Hepatocyte (in vitro differentiated cells): ENCODE results near the gene ZEB1. TPM values are rescaled to one million over a fixed set of nuclear protein-coding genes. Genes with fewer than 3 reads are reported as not detected.

ENCODE experiments used
- DNase-seq: peaks from one replicate; pipeline ENCODE4 v3.0.0-alpha.2; 2016; ENCODE audit warnings: low spot score
- H2AFZ ChIP-seq: fragments of 200-600 bp; sonication (generic); 2 replicates; pipeline ENCODE4 v1.6.0; 2016; ENCODE audit warnings: antibody characterized with exemption, mild to moderate bottlenecking
- H3K27ac ChIP-seq: fragments of 200-600 bp; sonication (generic); 2 replicates; pipeline ENCODE4 v1.5.1; 2016; ENCODE audit warnings: mild to moderate bottlenecking
- H3K27me3 ChIP-seq: fragments of 200-600 bp; sonication (generic); 2 replicates; pipeline ENCODE4 v1.6.1; 2016
- H3K36me3 ChIP-seq: fragments of 200-600 bp; sonication (generic); replicated peaks from 2 replicates; pipeline ENCODE4 v1.5.1; 2016; ENCODE audit warnings: low read depth; ENCODE audit not compliant: insufficient read depth
- H3K4me1 ChIP-seq: fragments of 200-600 bp; sonication (generic); 2 replicates; pipeline ENCODE4 v1.5.1; 2016; ENCODE audit warnings: mild to moderate bottlenecking, moderate library complexity; ENCODE audit not compliant: insufficient read depth
- H3K4me2 ChIP-seq: fragments of 200-600 bp; sonication (generic); 2 replicates; pipeline ENCODE4 v1.6.0; 2016
- H3K4me3 ChIP-seq: fragments of 200-600 bp; sonication (generic); 2 replicates; pipeline ENCODE4 v1.5.1; 2016; ENCODE audit warnings: mild to moderate bottlenecking
- H3K79me2 ChIP-seq: fragments of 200-600 bp; sonication (generic); 2 replicates; pipeline ENCODE4 v1.6.0; 2017; ENCODE audit warnings: mild to moderate bottlenecking
- H3K9me2 ChIP-seq: fragments of 200-600 bp; sonication (generic); replicated peaks from 2 replicates; pipeline ENCODE4 v1.6.0; 2017; ENCODE audit warnings: mild to moderate bottlenecking; ENCODE audit not compliant: insufficient read depth
- H3K9me3 ChIP-seq: fragments of 200-600 bp; sonication (generic); 2 replicates; pipeline ENCODE4 v1.5.1; 2016; ENCODE audit warnings: low read depth, mild to moderate bottlenecking
- H4K20me1 ChIP-seq: fragments of 200-600 bp; sonication (generic); 2 replicates; pipeline ENCODE4 v1.6.0; 2016; ENCODE audit warnings: mild to moderate bottlenecking; ENCODE audit not compliant: insufficient read depth, poor library complexity, severe bottlenecking
- EZH2 ChIP-seq: fragments of 200-600 bp; sonication (generic); IDR thresholded peaks from 2 replicates; pipeline ENCODE4 v1.6.1; 2016; ENCODE audit warnings: antibody characterized with exemption, mild to moderate bottlenecking, borderline replicate concordance
- EZH2phosphoT487 ChIP-seq: fragments of 200-600 bp; sonication (generic); IDR thresholded peaks from one replicate; pipeline ENCODE4 v1.6.1; 2018; ENCODE audit warnings: antibody characterized with exemption, mild to moderate bottlenecking, low read depth, moderate library complexity; ENCODE audit not compliant: unreplicated experiment, severe bottlenecking
- WGBS: methylation state at CpG from one replicate; pipeline ENCODE4 v1.1.6; 2016; ENCODE audit warnings: low lambda C conversion rate; ENCODE audit errors: missing lambda C conversion rate; 5-methylcytosine and 5-hydroxymethylcytosine counted together
- polyA plus RNA-seq: library from polyadenylated mRNA; unstranded; fragments of >200 nt; fragmentation: Nextera tagmentation; extraction: Ambion mirVana; gene quantifications from 2 replicates; pipeline ENCODE4 v1.2.1, GENCODE V29; 2016
- total RNA-seq: library from RNA; depleted of rRNA; stranded (reverse); fragments of >200 nt; gene quantifications from 2 replicates; pipeline ENCODE4 v1.2.3, GENCODE V29; 2014
- TF ChIP-seq, protein P1 (sequence below): fragments of 200-600 bp; sonication (generic); IDR thresholded peaks from 2 replicates; pipeline ENCODE4 v1.5.1; 2016; ENCODE audit warnings: antibody characterized with exemption, mild to moderate bottlenecking; ENCODE audit not compliant: poor library complexity

The ZEB1 gene
- total and polyA plus RNA-seq, 2 experiments from 2014 or later: 13.6 to 14.3 TPM

GRCh38 chr10:31345886-31346285 lies 26.9 kb downstream of the ZEB1 start:
- no peaks in the 10 kb centered on the region for H3K9me3 ChIP-seq
- no peaks in the 10 kb centered on the region for H3K9me2 ChIP-seq
- TF ChIP-seq, protein P1, sequence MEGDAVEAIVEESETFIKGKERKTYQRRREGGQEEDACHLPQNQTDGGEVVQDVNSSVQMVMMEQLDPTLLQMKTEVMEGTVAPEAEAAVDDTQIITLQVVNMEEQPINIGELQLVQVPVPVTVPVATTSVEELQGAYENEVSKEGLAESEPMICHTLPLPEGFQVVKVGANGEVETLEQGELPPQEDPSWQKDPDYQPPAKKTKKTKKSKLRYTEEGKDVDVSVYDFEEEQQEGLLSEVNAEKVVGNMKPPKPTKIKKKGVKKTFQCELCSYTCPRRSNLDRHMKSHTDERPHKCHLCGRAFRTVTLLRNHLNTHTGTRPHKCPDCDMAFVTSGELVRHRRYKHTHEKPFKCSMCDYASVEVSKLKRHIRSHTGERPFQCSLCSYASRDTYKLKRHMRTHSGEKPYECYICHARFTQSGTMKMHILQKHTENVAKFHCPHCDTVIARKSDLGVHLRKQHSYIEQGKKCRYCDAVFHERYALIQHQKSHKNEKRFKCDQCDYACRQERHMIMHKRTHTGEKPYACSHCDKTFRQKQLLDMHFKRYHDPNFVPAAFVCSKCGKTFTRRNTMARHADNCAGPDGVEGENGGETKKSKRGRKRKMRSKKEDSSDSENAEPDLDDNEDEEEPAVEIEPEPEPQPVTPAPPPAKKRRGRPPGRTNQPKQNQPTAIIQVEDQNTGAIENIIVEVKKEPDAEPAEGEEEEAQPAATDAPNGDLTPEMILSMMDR: no peak
- TF ChIP-seq EZH2phosphoT487: no peak
- no peak for TF ChIP-seq EZH2
- no peak overlapping the region for H3K4me2 ChIP-seq
- no peaks in the 10 kb centered on the region for H3K4me1 ChIP-seq
- no peak overlapping the region for H3K4me3 ChIP-seq
- peaks cover 33% of the 10 kb centered on the region for H3K79me2 ChIP-seq
- H4K20me1 ChIP-seq: no peaks in the 10 kb centered on the region
- H3K27me3 ChIP-seq: no peaks in the 10 kb centered on the region
- no peak for DNase-seq
- H3K27ac ChIP-seq: no peak overlapping the region
- 60% methylated on average over 1 of the region's 1 CpG for WGBS
- no peak overlapping the region for H2AFZ ChIP-seq
- H3K36me3 ChIP-seq: no peaks in the 10 kb centered on the region

GRCh38 chr10:31346953-31347352 lies 27.9 kb downstream of the ZEB1 start:
- WGBS: 72% methylated on average over 1 of the region's 1 CpG

GRCh38 chr10:31347705-31348104 lies 28.7 kb downstream of the ZEB1 start:
- no peaks in the 10 kb centered on the region for H3K36me3 ChIP-seq
- no peaks in the 10 kb centered on the region for H3K9me2 ChIP-seq
- H3K9me3 ChIP-seq: no peaks in the 10 kb centered on the region
- TF ChIP-seq EZH2: no peak
- no peak for TF ChIP-seq EZH2phosphoT487
- TF ChIP-seq, protein P1: no peak
- no peak overlapping the region for H3K27ac ChIP-seq
- DNase-seq: no peak
- H3K27me3 ChIP-seq: no peaks in the 10 kb centered on the region
- H2AFZ ChIP-seq: no peak overlapping the region
- H3K4me2 ChIP-seq: no peak overlapping the region
- H3K4me3 ChIP-seq: no peak overlapping the region
- no peaks in the 10 kb centered on the region for H4K20me1 ChIP-seq
- H3K4me1 ChIP-seq: no peaks in the 10 kb centered on the region
- peaks cover 29% of the 10 kb centered on the region for H3K79me2 ChIP-seq

More at GRCh38 chr10:31346953-31347352, 27.9 kb downstream of the ZEB1 start:
- H3K79me2 ChIP-seq: peaks cover 27% of the 10 kb centered on the region
- H3K9me2 ChIP-seq: no peaks in the 10 kb centered on the region
- H3K27me3 ChIP-seq: no peaks in the 10 kb centered on the region
- no peak overlapping the region for H3K4me2 ChIP-seq
- DNase-seq: no peak
- H3K4me1 ChIP-seq: no peaks in the 10 kb centered on the region
- no peak overlapping the region for H3K4me3 ChIP-seq
- H3K36me3 ChIP-seq: no peaks in the 10 kb centered on the region
- H4K20me1 ChIP-seq: no peaks in the 10 kb centered on the region
- no peaks in the 10 kb centered on the region for H3K9me3 ChIP-seq
- H3K27ac ChIP-seq: no peak overlapping the region
- TF ChIP-seq, protein P1: no peak
- no peak for TF ChIP-seq EZH2phosphoT487
- H2AFZ ChIP-seq: no peak overlapping the region

DNA sequence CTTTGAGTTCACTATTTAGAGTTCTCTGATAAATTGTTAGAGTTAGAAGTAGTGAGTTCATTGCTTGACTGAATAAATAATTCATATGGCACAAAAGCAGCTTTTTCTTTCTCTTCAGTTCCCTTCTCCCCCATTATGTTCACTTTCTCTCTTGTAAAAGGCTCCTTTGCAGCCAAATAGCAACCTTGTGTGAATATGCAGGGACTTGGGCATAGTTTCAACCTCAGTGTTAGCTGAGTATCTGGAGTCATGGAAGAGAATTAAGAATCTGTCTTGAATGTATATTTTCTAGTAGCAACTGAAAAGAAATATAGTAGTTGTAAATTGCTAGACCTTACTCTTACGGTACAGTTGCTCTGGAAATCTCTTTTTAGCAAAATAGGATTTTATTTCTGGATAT lies 31.9 kb downstream of the ZEB1 start:
- Histone ChIP-seq H3K9me3 (no peaks in the 10 kb centered on the region), H3K4me3 (no peak overlapping the region), H3K9me2 (no peaks in the 10 kb centered on the region), H3K27me3 (no peaks in the 10 kb centered on the region), H4K20me1 (no peaks in the 10 kb centered on the region), H3K79me2 (peaks cover 15% of the 10 kb centered on the region), H3K27ac (no peak overlapping the region), H2AFZ (no peak overlapping the region), H3K4me2 (no peak overlapping the region), H3K4me1 (no peaks in the 10 kb centered on the region), H3K36me3 (no peaks in the 10 kb centered on the region)
- TF ChIP-seq, protein P1: no peak
- no peak for TF ChIP-seq EZH2
- DNase-seq: no peak
- 96% methylated on average over 1 of the region's 1 CpG for WGBS
